GM19025 (cell line): ENCODE data around the gene COX14.
A peak's percentile ranks its signal among the peaks of the same experiment; 100 is the strongest.
"Not testable (repeated sequence)": the region's sequence is repeated elsewhere in the genome, so short reads cannot be mapped to it uniquely, and the experiment has no call there.

Experiments used
- ATAC-seq: cut with Tn5 transposase; IDR thresholded peaks from one replicate; pipeline ENCODE4 v1.9.1; 2021; ENCODE audit warnings: mild to moderate bottlenecking, low read depth, moderate library complexity; ENCODE audit not compliant: unreplicated experiment

Gene COX14

GRCh38 chr12:50111693-50112455 lies at the start of gene COX14:
TSS of gene COX14 (plus strand) at chr12:50112236. CDS start at chr12:50120044, 7,808 bp downstream.
- peak; percentile 81 for ATAC-seq

- ATAC-seq = no peak
These were observed 49.1 kb upstream of the COX14 start for GRCh38 chr12:50062728-50063460.

DNA sequence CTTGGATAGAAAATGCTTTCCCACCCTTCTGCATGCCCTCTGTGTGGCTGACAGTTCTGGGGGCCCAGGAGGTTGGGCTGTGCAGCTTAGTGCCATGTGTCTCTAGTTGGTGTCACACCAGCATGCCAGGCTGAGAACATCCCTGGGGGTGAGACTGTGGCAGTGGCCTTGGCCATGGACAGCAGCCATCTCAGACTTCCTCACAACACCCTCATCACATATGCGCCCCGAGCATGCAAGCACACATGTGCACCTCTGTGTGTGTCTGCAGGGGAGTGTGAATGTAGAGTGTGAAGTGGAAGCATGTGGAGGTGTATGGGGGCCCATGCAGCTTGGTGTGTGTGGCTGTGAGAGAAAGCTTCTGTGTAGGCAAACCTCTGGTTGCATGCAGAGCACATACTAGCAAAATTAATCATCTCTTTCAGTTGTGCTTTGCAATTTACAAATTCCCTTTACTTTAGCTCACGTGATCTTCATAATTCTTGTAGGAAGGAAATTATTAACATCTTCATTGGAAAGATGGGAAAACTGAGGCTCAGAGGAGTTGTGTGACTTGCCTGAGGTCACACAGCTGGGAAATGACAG lies 46.2 kb upstream of the COX14 start:
- no peak for ATAC-seq

DNA sequence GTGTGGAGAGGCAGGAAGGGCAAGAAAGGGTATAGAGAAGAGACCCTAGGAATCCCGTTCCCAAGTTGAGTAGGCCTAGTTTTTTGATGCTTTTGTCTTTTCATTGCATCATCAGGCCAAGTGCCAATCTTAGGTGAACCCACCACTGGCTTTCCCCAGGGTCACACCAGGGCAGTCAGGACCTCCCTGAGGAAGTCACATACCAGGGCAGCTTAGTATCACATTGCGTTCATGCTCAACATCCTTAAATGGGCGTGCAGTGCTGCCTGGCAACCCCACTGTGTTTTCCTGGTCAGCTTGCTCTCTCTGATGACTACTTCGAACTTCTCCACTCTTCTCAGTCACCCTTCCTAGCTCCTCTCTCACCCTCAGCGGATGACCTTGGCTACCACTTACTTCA lies 45.6 kb upstream of the COX14 start:
- no peak for ATAC-seq

DNA sequence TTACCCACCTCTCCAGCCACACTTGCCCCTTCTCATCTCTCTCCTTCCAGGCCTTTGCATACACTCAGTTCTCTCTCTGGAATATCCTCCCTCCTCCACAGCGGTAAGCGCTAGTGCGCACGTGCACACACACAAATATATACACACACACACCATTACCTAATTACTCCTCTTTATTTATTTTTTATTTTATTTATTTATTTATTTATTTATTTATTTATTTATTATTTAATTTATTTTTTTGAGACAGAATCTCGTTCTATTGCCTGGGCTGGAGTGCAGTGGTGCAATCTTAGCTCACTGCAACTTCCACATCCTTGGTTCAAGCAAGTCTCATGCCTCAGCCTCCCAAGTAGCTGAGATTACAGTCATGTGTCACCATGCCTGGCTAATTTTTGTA lies 43.0 kb upstream of the COX14 start:
- no peak for ATAC-seq

- ATAC-seq = no peak
These were observed 42.5 kb upstream of the COX14 start for GRCh38 chr12:50069539-50069938.

GRCh38 chr12:50070314-50071060 lies 41.5 kb upstream of the COX14 start:
- no peak for ATAC-seq

GRCh38 chr12:50072198-50072907 lies 39.7 kb upstream of the COX14 start:
- ATAC-seq = no peak

- ATAC-seq = no peak
These were observed 38.8 kb upstream of the COX14 start for GRCh38 chr12:50073206-50073605.

DNA sequence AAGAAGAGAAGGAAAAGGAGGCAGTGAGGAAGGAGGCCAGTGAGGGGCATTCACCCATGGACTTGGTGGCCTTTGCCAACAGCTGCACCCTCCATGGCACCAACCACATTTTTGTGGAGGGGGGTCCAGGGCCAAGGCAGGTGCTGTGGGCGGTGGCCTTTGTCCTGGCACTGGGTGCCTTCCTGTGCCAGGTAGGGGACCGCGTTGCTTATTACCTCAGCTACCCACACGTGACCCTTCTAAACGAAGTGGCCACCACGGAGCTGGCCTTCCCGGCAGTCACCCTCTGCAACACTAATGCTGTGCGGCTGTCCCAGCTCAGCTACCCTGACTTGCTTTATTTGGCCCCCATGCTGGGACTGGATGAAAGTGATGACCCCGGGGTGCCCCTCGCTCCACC lies 38.3 kb upstream of the COX14 start:
- ATAC-seq = no peak

GRCh38 chr12:50074936-50075807 lies 36.9 kb upstream of the COX14 start:
- peak; percentile 89 for ATAC-seq

DNA sequence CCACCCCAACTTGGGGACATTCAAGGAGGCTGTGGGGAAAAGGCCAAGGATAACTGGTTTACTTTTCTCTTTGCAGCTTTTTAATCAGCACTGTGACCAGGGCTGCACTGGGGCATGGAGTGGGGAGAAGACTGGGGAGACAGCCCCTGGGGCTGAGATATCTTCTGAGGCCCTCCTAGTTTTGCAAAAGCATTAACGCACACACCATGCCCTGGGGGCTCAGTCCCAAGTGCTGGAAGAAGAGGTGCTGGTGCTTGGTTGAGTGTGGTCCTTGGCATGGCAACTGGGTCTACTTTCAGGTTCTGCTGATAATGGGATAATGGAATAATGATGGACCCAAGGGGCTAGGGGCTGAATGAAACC lies 36.2 kb upstream of the COX14 start:
- ATAC-seq = no peak

GRCh38 chr12:50077099-50077498 lies 34.9 kb upstream of the COX14 start:
- no peak for ATAC-seq

- ATAC-seq = no peak
These were observed 33.8 kb upstream of the COX14 start for GRCh38 chr12:50078281-50078680.

- ATAC-seq = no peak
These were observed 32.3 kb upstream of the COX14 start for GRCh38 chr12:50079771-50080170.

DNA sequence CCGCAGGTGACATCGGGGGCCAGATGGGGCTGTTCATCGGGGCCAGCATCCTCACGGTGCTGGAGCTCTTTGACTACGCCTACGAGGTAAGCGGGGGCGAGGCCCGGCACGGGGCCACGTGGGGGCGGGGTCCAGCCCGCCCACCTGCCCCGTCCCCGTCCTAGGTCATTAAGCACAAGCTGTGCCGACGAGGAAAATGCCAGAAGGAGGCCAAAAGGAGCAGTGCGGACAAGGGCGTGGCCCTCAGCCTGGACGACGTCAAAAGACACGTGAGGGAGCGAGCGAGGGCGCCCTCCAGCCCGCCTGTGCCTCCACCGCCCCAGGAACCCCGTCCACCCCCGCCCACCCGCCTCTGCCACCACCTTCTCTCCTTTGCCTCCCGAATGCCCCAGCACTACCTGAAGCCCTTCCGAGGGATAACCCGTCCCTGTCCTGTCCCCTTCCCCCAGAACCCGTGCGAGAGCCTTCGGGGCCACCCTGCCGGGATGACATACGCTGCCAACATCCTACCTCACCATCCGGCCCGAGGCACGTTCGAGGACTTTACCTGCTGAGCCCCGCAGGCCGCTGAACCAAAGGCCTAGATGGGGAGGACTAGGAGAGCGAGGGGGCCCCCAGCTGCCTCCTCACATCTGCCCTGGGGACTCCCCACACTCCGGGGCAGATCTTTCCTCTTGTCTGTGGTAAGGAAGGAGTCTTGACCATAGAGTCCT lies 30.8 kb upstream of the COX14 start:
- no peak for ATAC-seq

DNA sequence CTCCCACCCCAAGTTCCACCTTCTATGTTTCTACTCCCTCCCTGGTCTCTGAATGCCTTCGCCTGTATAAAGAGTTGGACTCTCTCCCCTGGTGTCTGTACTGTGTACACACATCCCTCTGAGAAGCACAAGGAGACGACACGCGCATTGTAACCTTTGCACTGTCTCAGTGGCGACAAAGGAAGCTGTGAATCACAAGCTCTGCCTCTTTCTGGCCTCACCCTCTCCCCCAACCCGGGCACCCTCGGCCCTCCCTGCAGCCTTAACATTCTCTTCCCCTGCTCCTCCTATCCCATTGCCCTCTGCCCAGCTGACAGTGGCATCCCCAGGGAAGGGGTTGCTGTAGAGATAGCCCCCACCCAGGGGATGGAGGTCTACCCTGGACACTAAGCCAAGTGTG lies 29.4 kb upstream of the COX14 start:
- no peak for ATAC-seq

GRCh38 chr12:50083301-50083700 lies 28.7 kb upstream of the COX14 start:
- ATAC-seq = no peak

DNA sequence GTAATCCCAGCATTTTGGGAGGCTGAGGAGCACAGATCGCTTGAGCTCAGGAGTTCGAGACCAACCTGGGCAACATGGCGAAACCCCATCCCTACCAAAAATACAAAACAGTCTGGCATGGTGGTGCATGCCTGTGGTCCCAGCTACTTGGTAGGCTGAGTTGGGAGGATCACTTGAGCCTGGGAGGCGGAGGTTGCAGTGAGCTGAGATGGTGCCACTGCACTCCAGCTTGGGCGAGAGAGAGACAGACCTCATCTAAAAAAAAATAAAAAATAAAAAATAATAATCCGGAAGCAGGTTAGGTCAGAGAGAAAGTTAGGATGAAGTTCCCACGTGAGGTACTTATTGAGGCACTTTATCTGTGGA lies 27.6 kb upstream of the COX14 start:
- not testable (repeated sequence) for ATAC-seq
